Activated effector memory CD4-positive, alpha-beta T cell treated with anti-CD3 and anti-CD28 coated beads, Interleukin-2, amount 50 U/mL, for 16 hours (primary cell): ENCODE measurements around the gene CBX2.
"Not testable (repeated sequence)": the region's sequence is repeated elsewhere in the genome, so short reads cannot be mapped to it uniquely, and the experiment has no call there.

Experiments
- DNase-seq: peaks from one replicate; pipeline ENCODE4 v3.0.0-alpha.2; 2020

CBX2 gene

GRCh38 chr17:79743614-79744013, 34.3 kb upstream of the CBX2 start:
- no peak for DNase-seq

- no peak for DNase-seq
These were observed 32.3 kb upstream of the CBX2 start for GRCh38 chr17:79745641-79746105.

- no peak for DNase-seq
These were observed 30.9 kb upstream of the CBX2 start for GRCh38 chr17:79746889-79747507.

- DNase-seq = no peak
These were observed 30.2 kb upstream of the CBX2 start for GRCh38 chr17:79747508-79748294.

GRCh38 chr17:79748295-79749099, 29.5 kb upstream of the CBX2 start:
- no peak for DNase-seq

GRCh38 chr17:79749156-79749815, 28.7 kb upstream of the CBX2 start:
- DNase-seq = no peak

- no peak for DNase-seq
These were observed 28.0 kb upstream of the CBX2 start for GRCh38 chr17:79749958-79750357.

GRCh38 chr17:79750650-79751545, 27.1 kb upstream of the CBX2 start:
- DNase-seq = no peak

- DNase-seq = no peak
These were observed 25.8 kb upstream of the CBX2 start for GRCh38 chr17:79752175-79752574.

GRCh38 chr17:79754370-79754769, 23.6 kb upstream of the CBX2 start:
- DNase-seq = no peak

GRCh38 chr17:79754903-79755302, 23.0 kb upstream of the CBX2 start:
- not testable (repeated sequence) for DNase-seq

- no peak for DNase-seq
These were observed 22.4 kb upstream of the CBX2 start for GRCh38 chr17:79755591-79755990.

- no peak for DNase-seq
These were observed 20.7 kb upstream of the CBX2 start for GRCh38 chr17:79757140-79757745.

- DNase-seq = no peak
These were observed 19.7 kb upstream of the CBX2 start for GRCh38 chr17:79758271-79758670.

- DNase-seq = no peak
These were observed 17.6 kb upstream of the CBX2 start for GRCh38 chr17:79760197-79760906.

- no peak for DNase-seq
These were observed 15.9 kb upstream of the CBX2 start for GRCh38 chr17:79761894-79762589.

GRCh38 chr17:79765708-79766107, 12.2 kb upstream of the CBX2 start:
- no peak for DNase-seq

GRCh38 chr17:79769570-79770506, 8.1 kb upstream of the CBX2 start:
- no peak for DNase-seq

GRCh38 chr17:79771276-79771675, 6.7 kb upstream of the CBX2 start:
- no peak for DNase-seq
